ENCODE results near the gene CECR2. TPM values are rescaled to one million over a fixed set of nuclear protein-coding genes. Genes with fewer than 3 reads are reported as not detected.

CECR2 gene
- total RNA-seq, 3 donors from 2014 or later: 0.32 to 0.66 (median 0.44) TPM

DNA sequence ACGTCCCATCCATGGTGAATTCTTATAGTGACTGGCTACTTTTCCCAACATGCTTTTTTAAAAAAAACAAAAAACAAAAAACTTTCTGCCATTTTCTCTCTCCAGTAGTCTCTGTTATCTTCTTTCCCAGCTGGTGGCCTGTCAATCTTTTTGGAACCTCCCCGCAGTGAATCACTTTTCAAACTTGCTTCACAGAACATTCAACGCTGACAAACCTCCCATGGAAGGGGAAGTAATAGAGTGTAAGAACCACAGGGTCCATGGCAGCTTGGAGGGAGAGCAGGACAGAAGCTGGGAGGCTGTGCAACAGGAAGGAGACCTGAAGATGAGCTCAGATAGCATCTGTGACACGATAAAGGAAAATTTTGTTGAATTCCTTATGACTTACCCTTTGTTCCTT is 9.8 kb upstream of the CECR2 start:
- intact Hi-C loops (cut with DNase I; ENCODE audit: low total_unique reads): no loop called here
- H3K27ac ChIP-seq: no peak overlapping the region
- no peaks in the 10 kb centered on the region for H3K27me3 ChIP-seq
- H3K9me3 ChIP-seq: no peaks in the 10 kb centered on the region
- TF ChIP-seq POLR2AphosphoS5 (IDR thresholded peaks at IDR 0.05) (no peak), POLR2A (IDR thresholded peaks at IDR 0.05) (no peak)
- TF ChIP-seq, protein P1, sequence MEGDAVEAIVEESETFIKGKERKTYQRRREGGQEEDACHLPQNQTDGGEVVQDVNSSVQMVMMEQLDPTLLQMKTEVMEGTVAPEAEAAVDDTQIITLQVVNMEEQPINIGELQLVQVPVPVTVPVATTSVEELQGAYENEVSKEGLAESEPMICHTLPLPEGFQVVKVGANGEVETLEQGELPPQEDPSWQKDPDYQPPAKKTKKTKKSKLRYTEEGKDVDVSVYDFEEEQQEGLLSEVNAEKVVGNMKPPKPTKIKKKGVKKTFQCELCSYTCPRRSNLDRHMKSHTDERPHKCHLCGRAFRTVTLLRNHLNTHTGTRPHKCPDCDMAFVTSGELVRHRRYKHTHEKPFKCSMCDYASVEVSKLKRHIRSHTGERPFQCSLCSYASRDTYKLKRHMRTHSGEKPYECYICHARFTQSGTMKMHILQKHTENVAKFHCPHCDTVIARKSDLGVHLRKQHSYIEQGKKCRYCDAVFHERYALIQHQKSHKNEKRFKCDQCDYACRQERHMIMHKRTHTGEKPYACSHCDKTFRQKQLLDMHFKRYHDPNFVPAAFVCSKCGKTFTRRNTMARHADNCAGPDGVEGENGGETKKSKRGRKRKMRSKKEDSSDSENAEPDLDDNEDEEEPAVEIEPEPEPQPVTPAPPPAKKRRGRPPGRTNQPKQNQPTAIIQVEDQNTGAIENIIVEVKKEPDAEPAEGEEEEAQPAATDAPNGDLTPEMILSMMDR (IDR thresholded peaks at IDR 0.05): no peak
- H3K4me1 ChIP-seq: no peaks in the 10 kb centered on the region
- H3K36me3 ChIP-seq: no peaks in the 10 kb centered on the region
- no peak overlapping the region for H3K4me3 ChIP-seq
- no peak for DNase-seq (ENCODE audit: low spot score in 2 of 2)

DNA sequence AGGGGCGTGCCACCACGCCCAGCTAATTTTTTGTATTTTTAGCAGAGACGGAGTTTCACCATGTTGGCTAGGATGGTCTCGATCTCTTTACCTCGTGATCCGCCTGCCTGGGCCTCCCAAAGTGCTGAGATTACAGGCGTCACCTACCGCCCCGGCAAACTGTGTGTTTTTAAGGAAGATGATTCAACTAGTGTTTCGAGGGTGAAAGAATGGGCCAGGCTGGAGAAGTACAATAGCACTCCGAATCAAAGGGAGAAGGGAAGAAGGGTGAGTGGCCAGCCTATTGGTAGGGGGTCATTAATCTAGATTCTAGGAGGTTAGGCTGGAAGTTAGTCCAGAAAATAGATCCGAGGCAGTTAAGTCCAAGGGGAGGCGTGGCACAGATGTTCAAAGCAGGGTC is 2.9 kb upstream of the CECR2 start:
- H3K9me3 ChIP-seq: no peaks in the 10 kb centered on the region
- no peak overlapping the region for H3K4me3 ChIP-seq
- intact Hi-C loops (cut with DNase I; ENCODE audit: low total_unique reads): loop anchor here (2.0 kb wide), 1 partner anchor 78 kb away; no protein-coding TSS in a partner anchor
- DNase-seq (ENCODE audit: low spot score in 2 of 2): no peak
- H3K4me1 ChIP-seq: peaks cover 0 to 4% of the 10 kb centered on the region in 2 donors
- H3K27me3 ChIP-seq: peaks cover 7 to 49% of the 10 kb centered on the region in 2 donors
- H3K27ac ChIP-seq: no peak overlapping the region
- TF ChIP-seq POLR2AphosphoS5 (IDR thresholded peaks at IDR 0.05) (no peak), POLR2A (IDR thresholded peaks at IDR 0.05) (no peak)
- TF ChIP-seq, protein P1 (IDR thresholded peaks at IDR 0.05): no peak
- H3K36me3 ChIP-seq: no peaks in the 10 kb centered on the region

DNA sequence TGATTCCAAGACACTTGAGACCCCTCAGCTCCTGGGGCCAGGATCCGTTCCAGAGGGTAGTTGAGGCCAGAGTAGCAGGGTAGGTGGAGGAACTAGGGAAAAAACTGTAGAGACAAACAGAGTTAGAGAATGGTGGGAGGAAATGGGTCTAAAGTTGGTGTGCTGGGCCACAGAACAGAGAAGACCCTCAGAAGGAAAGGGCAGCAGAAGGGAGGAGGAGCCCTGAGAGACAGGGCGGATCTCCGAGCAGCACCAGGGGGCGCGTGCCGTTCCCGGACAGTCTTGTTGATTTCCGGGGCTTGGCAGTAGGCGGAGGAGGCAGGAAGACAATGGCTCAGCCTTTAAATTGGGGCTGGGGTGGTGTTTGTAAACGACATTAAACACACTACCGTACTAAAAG is 2.4 kb upstream of the CECR2 start:
- intact Hi-C loops (cut with DNase I; ENCODE audit: low total_unique reads): loop anchor here (2.0 kb wide), 1 partner anchor 78 kb away; no protein-coding TSS in a partner anchor
- DNase-seq (ENCODE audit: low spot score in 2 of 2): no peak
- peaks cover 0 to 4% of the 10 kb centered on the region in 2 donors for H3K4me1 ChIP-seq

DNA sequence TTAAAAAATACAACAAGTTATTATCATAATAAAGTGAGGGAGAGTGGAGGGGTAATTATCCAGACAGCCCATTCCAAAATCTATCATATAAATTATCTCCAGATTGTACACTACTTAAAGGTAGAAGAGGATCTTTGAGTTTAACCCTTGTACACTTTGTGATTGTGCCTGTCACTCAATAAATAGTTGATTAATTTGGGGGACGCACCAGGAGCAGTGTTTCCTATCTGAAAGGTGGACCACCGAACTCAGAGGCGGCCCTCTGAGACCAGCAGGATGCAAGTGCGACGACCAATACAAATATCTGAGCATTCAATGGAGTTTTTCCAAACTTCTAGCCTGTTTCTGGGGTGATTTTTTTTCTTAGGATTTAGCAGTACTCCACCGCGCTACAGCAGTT is 1.1 kb upstream of the CECR2 start:
- no peak for DNase-seq (ENCODE audit: low spot score in 2 of 2)
- Histone ChIP-seq H3K4me1 (peaks cover 0 to 4% of the 10 kb centered on the region in 2 donors), H3K4me3 (peak overlapping the region in 2 of 3 donors; percentile 54 to 69), H3K27ac (no peak overlapping the region), H3K9me3 (no peaks in the 10 kb centered on the region), H3K36me3 (no peaks in the 10 kb centered on the region), H3K27me3 (peaks cover 7 to 67% of the 10 kb centered on the region in 2 donors)
- intact Hi-C loops (cut with DNase I; ENCODE audit: low total_unique reads): no loop called here
- TF ChIP-seq POLR2A (IDR thresholded peaks at IDR 0.05): no peak
- TF ChIP-seq, protein P1 (IDR thresholded peaks at IDR 0.05): no peak
- TF ChIP-seq POLR2AphosphoS5 (IDR thresholded peaks at IDR 0.05): no peak

More for the DNA sequence above, 2.4 kb upstream of the CECR2 start:
- Histone ChIP-seq H3K27me3 (peaks cover 7 to 54% of the 10 kb centered on the region in 2 donors), H3K9me3 (no peaks in the 10 kb centered on the region), H3K27ac (no peak overlapping the region), H3K4me3 (no peak overlapping the region), H3K36me3 (no peaks in the 10 kb centered on the region)
- TF ChIP-seq, protein P1 (IDR thresholded peaks at IDR 0.05): no peak
- TF ChIP-seq POLR2A (IDR thresholded peaks at IDR 0.05): no peak
- no peak for TF ChIP-seq POLR2AphosphoS5 (IDR thresholded peaks at IDR 0.05)

DNA sequence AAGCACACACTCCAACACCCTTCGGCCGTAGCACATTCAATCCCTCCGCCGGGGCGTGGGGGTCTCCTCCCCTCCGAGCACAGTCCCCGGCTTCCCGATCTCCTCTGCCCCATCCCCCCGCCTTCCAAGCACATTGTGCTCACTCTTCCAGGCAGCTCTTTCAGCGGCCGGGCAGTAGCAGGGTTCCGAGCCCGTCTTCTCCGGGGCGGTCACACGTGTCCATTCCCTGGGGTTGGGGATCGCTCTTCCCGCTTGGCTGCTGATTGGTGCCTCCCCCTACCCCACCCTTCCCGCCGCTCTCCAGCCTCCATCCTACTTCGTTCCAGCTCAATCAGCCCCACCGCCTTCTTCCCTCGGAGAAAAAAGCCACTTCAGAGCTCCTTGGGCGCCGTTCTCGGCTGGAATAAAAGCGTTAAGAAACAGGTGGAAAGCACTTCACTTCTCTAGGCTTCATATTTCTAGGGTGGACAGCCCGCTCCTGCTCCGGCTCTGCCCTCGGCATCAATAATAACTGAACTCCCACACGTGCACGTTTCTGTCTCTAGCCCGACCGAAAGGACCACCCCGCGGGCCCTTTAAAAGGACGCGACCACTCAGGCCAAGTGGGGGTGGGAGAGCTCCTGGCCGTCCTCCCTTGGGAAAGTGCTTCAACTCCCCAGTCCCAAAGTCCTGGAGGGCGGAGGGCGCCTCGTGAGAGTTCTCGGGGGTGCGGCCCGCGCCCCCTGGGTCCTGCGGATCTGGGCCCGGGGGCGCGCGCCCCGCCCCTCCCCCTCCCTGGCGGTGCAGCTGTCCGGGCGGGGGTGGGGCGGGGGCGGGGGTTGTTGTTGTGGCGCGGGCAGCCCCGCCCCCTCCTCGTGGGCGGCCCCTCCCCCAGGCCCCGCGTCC is 464 bp upstream of the CECR2 start:
- H3K9me3 ChIP-seq: no peaks in the 10 kb centered on the region
- peak in 1 of 2 donors; percentile 58 for DNase-seq (ENCODE audit: low spot score in 2 of 2)
- H3K27ac ChIP-seq: peak overlapping the region in 1 of 2 donors; percentile 23
- H3K36me3 ChIP-seq: no peaks in the 10 kb centered on the region
- H3K4me3 ChIP-seq: peak overlapping the region; percentile 26 to 69 (median 54)
- H3K4me1 ChIP-seq: peaks cover 0 to 4% of the 10 kb centered on the region in 2 donors
- intact Hi-C loops (cut with DNase I; ENCODE audit: low total_unique reads): no loop called here
- TF ChIP-seq POLR2AphosphoS5 (IDR thresholded peaks at IDR 0.05): no peak
- TF ChIP-seq, protein P1 (IDR thresholded peaks at IDR 0.05): no peak
- no peak for TF ChIP-seq POLR2A (IDR thresholded peaks at IDR 0.05)
- H3K27me3 ChIP-seq: peaks cover 7 to 67% of the 10 kb centered on the region in 2 donors

Measured in breast epithelium (tissue), 4 donors.